Measurements from ENCODE around the gene ZNF433. TPM values are rescaled to one million over a fixed set of nuclear protein-coding genes. Genes with fewer than 3 reads are reported as not detected.

Gene ZNF433
- polyA plus RNA-seq, 1 donor from 2014 or later = 40.6 TPM

DNA sequence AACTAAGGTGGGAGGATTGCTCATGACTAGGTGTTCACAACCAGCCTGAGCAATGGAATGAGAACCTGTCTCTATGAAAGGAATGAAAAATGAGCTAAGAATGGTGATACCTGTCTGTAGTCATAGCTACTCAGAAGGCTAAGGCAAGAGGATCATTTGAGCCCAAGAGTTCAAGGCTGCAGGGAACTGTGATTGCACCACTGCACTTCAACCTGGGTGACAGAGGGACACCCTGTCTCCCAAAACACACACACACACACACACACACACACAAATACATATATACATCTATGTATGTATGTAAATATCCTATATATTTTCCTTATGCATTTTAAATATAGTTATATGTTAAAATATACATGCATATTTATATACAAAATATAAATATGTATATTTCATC is 7.4 kb upstream of the ZNF433 start:
- Histone ChIP-seq H3F3A (ENCODE audit: insufficient read depth, low read length, poor library complexity, severe bottlenecking) (no peaks in the 10 kb centered on the region), H3K27ac (ENCODE audit: low read length) (no peak overlapping the region), H3K9me2 (ENCODE audit: insufficient read depth, low read length) (no peaks in the 10 kb centered on the region), H3K4me3 (ENCODE audit: low read length) (no peak overlapping the region), H3K79me2 (replicated peaks; ENCODE audit: insufficient read depth, low read length) (no peaks in the 10 kb centered on the region), H3K27me3 (ENCODE audit: insufficient read depth, low read depth, low read length) (no peaks in the 10 kb centered on the region), H3K4me2 (ENCODE audit: low read length) (no peak overlapping the region), H3K9ac (ENCODE audit: low read length) (no peak overlapping the region), H4K20me1 (ENCODE audit: insufficient read depth) (no peaks in the 10 kb centered on the region), H2AFZ (ENCODE audit: low read depth, low read length) (no peak overlapping the region), H3K9me3 (ENCODE audit: low read length) (peaks cover 5% of the 10 kb centered on the region), H3K36me3 (ENCODE audit: insufficient read depth, low read length) (no peaks in the 10 kb centered on the region)
- no peak for TF ChIP-seq POLR2AphosphoS5 (IDR thresholded peaks at IDR 0.05)
- no peak for TF ChIP-seq EP300 (conservative IDR thresholded peaks at IDR 0.05; ENCODE audit: poor library complexity, severe bottlenecking)
- TF ChIP-seq SMC3 (conservative IDR thresholded peaks at IDR 0.05; ENCODE audit: poor library complexity) = no peak
- TF ChIP-seq, protein P1, sequence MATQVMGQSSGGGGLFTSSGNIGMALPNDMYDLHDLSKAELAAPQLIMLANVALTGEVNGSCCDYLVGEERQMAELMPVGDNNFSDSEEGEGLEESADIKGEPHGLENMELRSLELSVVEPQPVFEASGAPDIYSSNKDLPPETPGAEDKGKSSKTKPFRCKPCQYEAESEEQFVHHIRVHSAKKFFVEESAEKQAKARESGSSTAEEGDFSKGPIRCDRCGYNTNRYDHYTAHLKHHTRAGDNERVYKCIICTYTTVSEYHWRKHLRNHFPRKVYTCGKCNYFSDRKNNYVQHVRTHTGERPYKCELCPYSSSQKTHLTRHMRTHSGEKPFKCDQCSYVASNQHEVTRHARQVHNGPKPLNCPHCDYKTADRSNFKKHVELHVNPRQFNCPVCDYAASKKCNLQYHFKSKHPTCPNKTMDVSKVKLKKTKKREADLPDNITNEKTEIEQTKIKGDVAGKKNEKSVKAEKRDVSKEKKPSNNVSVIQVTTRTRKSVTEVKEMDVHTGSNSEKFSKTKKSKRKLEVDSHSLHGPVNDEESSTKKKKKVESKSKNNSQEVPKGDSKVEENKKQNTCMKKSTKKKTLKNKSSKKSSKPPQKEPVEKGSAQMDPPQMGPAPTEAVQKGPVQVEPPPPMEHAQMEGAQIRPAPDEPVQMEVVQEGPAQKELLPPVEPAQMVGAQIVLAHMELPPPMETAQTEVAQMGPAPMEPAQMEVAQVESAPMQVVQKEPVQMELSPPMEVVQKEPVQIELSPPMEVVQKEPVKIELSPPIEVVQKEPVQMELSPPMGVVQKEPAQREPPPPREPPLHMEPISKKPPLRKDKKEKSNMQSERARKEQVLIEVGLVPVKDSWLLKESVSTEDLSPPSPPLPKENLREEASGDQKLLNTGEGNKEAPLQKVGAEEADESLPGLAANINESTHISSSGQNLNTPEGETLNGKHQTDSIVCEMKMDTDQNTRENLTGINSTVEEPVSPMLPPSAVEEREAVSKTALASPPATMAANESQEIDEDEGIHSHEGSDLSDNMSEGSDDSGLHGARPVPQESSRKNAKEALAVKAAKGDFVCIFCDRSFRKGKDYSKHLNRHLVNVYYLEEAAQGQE (IDR thresholded peaks at IDR 0.05; ENCODE audit: borderline replicate concordance) = no peak
- TF ChIP-seq RAD21 (conservative IDR thresholded peaks at IDR 0.05) = no peak

DNA sequence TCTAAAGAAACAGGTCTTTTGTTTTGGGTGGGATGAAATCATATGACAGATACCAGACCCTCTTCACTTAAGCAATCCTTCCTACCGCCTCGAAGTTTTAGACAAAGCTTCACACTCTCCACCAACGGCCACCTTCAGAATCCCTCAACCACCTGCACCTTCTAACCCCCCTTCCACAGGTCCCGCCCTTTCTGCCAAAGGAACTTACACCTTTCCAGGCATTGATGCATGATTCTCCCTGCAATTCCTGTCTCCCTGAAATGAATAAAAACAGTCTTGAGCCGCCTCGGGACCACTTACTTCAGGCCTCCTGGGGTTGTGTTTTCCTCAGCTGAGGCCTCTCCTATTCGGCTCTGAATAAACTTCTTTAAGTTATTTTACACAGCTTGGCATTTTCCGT is 859 bp downstream of the ZNF433 start:
- H2AFZ ChIP-seq (ENCODE audit: low read depth, low read length) = no peak overlapping the region
- H3K4me3 ChIP-seq (ENCODE audit: low read length) = peak overlapping the region; percentile 97
- H4K20me1 ChIP-seq (ENCODE audit: insufficient read depth) = no peaks in the 10 kb centered on the region
- peaks cover 44% of the 10 kb centered on the region for H3K79me2 ChIP-seq (replicated peaks; ENCODE audit: insufficient read depth, low read length)
- H3F3A ChIP-seq (ENCODE audit: insufficient read depth, low read length, poor library complexity, severe bottlenecking) = no peaks in the 10 kb centered on the region
- H3K9me2 ChIP-seq (ENCODE audit: insufficient read depth, low read length) = no peaks in the 10 kb centered on the region
- peak overlapping the region; percentile 93 for H3K9ac ChIP-seq (ENCODE audit: low read length)
- peak overlapping the region; percentile 86 for H3K27ac ChIP-seq (ENCODE audit: low read length)
- H3K27me3 ChIP-seq (ENCODE audit: insufficient read depth, low read depth, low read length) = no peaks in the 10 kb centered on the region
- H3K9me3 ChIP-seq (ENCODE audit: low read length) = no peaks in the 10 kb centered on the region
- H3K36me3 ChIP-seq (ENCODE audit: insufficient read depth, low read length) = no peaks in the 10 kb centered on the region
- TF ChIP-seq SMC3 (conservative IDR thresholded peaks at IDR 0.05; ENCODE audit: poor library complexity) (no peak), EZH2 (IDR thresholded peaks at IDR 0.05; ENCODE audit: borderline replicate concordance, insufficient read depth, low read length, poor library complexity, severe bottlenecking) (no peak), TAF1 (IDR thresholded peaks at IDR 0.05; ENCODE audit: low read depth) (no peak), MXI1 (conservative IDR thresholded peaks at IDR 0.05; ENCODE audit: poor library complexity, severe bottlenecking) (no peak), EP300 (conservative IDR thresholded peaks at IDR 0.05; ENCODE audit: poor library complexity, severe bottlenecking) (no peak)
- H3K4me2 ChIP-seq (ENCODE audit: low read length) = peak overlapping the region; percentile 100

DNA sequence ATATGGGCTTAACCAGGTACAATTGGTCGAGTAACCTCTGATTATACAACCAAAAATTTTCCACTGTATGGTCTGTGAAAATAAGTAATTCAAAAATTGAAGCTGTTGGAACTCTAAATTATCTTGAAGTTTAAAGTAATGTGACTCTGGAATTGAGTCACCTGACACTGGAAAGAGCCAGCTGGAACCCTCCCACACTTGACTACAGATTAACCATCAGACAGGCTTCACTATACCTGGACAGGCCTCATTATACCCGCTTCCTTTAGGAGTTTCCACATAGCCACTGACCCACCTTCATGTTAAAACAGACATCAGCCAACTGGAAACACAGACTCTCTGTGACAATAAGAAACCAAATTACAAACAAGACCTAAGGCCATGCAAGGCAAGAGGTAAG is 1.3 kb downstream of the ZNF433 start:
- no peaks in the 10 kb centered on the region for H3K36me3 ChIP-seq (ENCODE audit: insufficient read depth, low read length)
- no peaks in the 10 kb centered on the region for H3K27me3 ChIP-seq (ENCODE audit: insufficient read depth, low read depth, low read length)
- H2AFZ ChIP-seq (ENCODE audit: low read depth, low read length) = no peak overlapping the region
- no peaks in the 10 kb centered on the region for H4K20me1 ChIP-seq (ENCODE audit: insufficient read depth)
- TF ChIP-seq SMC3 (conservative IDR thresholded peaks at IDR 0.05; ENCODE audit: poor library complexity) = no peak
- TF ChIP-seq, protein P2, sequence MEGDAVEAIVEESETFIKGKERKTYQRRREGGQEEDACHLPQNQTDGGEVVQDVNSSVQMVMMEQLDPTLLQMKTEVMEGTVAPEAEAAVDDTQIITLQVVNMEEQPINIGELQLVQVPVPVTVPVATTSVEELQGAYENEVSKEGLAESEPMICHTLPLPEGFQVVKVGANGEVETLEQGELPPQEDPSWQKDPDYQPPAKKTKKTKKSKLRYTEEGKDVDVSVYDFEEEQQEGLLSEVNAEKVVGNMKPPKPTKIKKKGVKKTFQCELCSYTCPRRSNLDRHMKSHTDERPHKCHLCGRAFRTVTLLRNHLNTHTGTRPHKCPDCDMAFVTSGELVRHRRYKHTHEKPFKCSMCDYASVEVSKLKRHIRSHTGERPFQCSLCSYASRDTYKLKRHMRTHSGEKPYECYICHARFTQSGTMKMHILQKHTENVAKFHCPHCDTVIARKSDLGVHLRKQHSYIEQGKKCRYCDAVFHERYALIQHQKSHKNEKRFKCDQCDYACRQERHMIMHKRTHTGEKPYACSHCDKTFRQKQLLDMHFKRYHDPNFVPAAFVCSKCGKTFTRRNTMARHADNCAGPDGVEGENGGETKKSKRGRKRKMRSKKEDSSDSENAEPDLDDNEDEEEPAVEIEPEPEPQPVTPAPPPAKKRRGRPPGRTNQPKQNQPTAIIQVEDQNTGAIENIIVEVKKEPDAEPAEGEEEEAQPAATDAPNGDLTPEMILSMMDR (IDR thresholded peaks at IDR 0.05; ENCODE audit: poor library complexity, severe bottlenecking) = no peak
- TF ChIP-seq MXI1 (conservative IDR thresholded peaks at IDR 0.05; ENCODE audit: poor library complexity, severe bottlenecking) = no peak
- no peak for TF ChIP-seq TAF1 (IDR thresholded peaks at IDR 0.05; ENCODE audit: low read depth)
- no peak for TF ChIP-seq RAD21 (conservative IDR thresholded peaks at IDR 0.05)
- TF ChIP-seq, protein P1 (IDR thresholded peaks at IDR 0.05; ENCODE audit: borderline replicate concordance) = no peak
- TF ChIP-seq EZH2 (IDR thresholded peaks at IDR 0.05; ENCODE audit: borderline replicate concordance, insufficient read depth, low read length, poor library complexity, severe bottlenecking) = no peak
- no peak for TF ChIP-seq EP300 (conservative IDR thresholded peaks at IDR 0.05; ENCODE audit: poor library complexity, severe bottlenecking)
- TF ChIP-seq POLR2AphosphoS5 (IDR thresholded peaks at IDR 0.05) = no peak
- no peaks in the 10 kb centered on the region for H3K9me3 ChIP-seq (ENCODE audit: low read length)
- peak overlapping the region; percentile 97 for H3K4me3 ChIP-seq (ENCODE audit: low read length)
- H3K79me2 ChIP-seq (replicated peaks; ENCODE audit: insufficient read depth, low read length) = peaks cover 44% of the 10 kb centered on the region
- H3K9me2 ChIP-seq (ENCODE audit: insufficient read depth, low read length) = no peaks in the 10 kb centered on the region
- peak overlapping the region; percentile 93 for H3K9ac ChIP-seq (ENCODE audit: low read length)
- peak overlapping the region; percentile 100 for H3K4me2 ChIP-seq (ENCODE audit: low read length)
- no peaks in the 10 kb centered on the region for H3F3A ChIP-seq (ENCODE audit: insufficient read depth, low read length, poor library complexity, severe bottlenecking)
- peak overlapping the region; percentile 86 for H3K27ac ChIP-seq (ENCODE audit: low read length)

Measured in neural cell (in vitro differentiated cells).